GM12878 (cell line): Measurements from ENCODE around the gene SEL1L2. TPM values are rescaled to one million over a fixed set of nuclear protein-coding genes. Genes with fewer than 3 reads are reported as not detected.

Experiments used
- ATAC-seq: fragments of 200-7000 bp; cut with Tn5 transposase; 3 replicates; pipeline ENCODE4 v1.9.1; 2020; ENCODE audit warnings: mild to moderate bottlenecking, moderate library complexity
- BruUV-seq: library from RNA; stranded (reverse); fragments of 400-500 nt; replicated peaks from 2 replicates; lab custom pipeline; 2021; lab: Mats Ljungman, UMichigan
- CTCF ChIA-PET: fragments of 300-600 bp; sonication (Branson Sonifier 250); formaldehyde crosslinking; extraction: SDS; loops from one replicate; lab custom pipeline; 2021; ENCODE audit warnings: inconsistent platforms; lab: Yijun Ruan, JAX
- POLR2A ChIA-PET: fragments of 350-600 bp; formaldehyde crosslinking; extraction: SDS; loops from one replicate; lab custom pipeline; 2021; ENCODE audit warnings: inconsistent platforms; lab: Charles Lee
- RAD21 ChIA-PET: fragments of 300-600 bp; sonication (Branson Sonifier 250); formaldehyde crosslinking; loops from one replicate; lab custom pipeline; 2023; ENCODE audit warnings: antibody characterized with exemption; ENCODE audit not compliant: unreplicated experiment; lab: Charles Lee
- SMC1A ChIA-PET: fragments of 300-600 bp; sonication (Branson Sonifier 250); formaldehyde crosslinking; loops from one replicate; lab custom pipeline; 2023; ENCODE audit not compliant: unreplicated experiment, uncharacterized antibody; lab: Charles Lee
- DNase-seq: peaks from one replicate; pipeline ENCODE4 v3.0.0-alpha.2; 2011; ENCODE audit warnings: low read depth, low spot score
- FAIRE-seq: peaks from 3 replicates; lab custom pipeline; 2011; peaks lifted over from hg19 to GRCh38; lab: Jason Lieb, UNC
- H2AFZ ChIP-seq: 2 replicates; pipeline ENCODE4 v1.6.0; 2011; ENCODE audit warnings: low read depth, low read length, control low read depth; ENCODE audit not compliant: control insufficient read depth
- H3K27ac ChIP-seq: 2 replicates; pipeline ENCODE4 v1.5.1; 2011; ENCODE audit warnings: control low read depth; ENCODE audit not compliant: control insufficient read depth, insufficient read depth
- H3K27me3 ChIP-seq, 2 experiments: replicated peaks in 1 of 2; 2 replicates each; pipeline versions ENCODE4 v1.6.0 to v1.6.1; 2011; ENCODE audit warnings: low read length in 1 of 2; ENCODE audit not compliant: control insufficient read depth in 2 of 2, insufficient read depth in 2 of 2
- H3K36me3 ChIP-seq, 2 experiments: 2 replicates each; pipeline ENCODE4 v1.5.1; 2011; ENCODE audit warnings: low read length in 1 of 2; ENCODE audit not compliant: control insufficient read depth in 2 of 2, insufficient read depth in 2 of 2
- H3K4me1 ChIP-seq: 2 replicates; pipeline ENCODE4 v1.6.1; 2011; ENCODE audit warnings: mild to moderate bottlenecking, low read length, moderate library complexity, mixed read lengths; ENCODE audit not compliant: control insufficient read depth, insufficient read depth
- H3K4me2 ChIP-seq: 2 replicates; pipeline ENCODE4 v1.6.0; 2011; ENCODE audit warnings: control low read depth; ENCODE audit not compliant: control insufficient read depth, insufficient read depth
- H3K4me3 ChIP-seq: fragments of 200-600 bp; sonication (generic); 2 replicates; pipeline ENCODE4 v1.5.1; 2016
- H3K79me2 ChIP-seq: 2 replicates; pipeline ENCODE4 v1.6.0; 2011; ENCODE audit warnings: low read length; ENCODE audit not compliant: control insufficient read depth, insufficient read depth
- H3K9ac ChIP-seq: 2 replicates; pipeline ENCODE4 v1.8.0; 2011; ENCODE audit warnings: low read length, control low read depth, mixed read lengths; ENCODE audit not compliant: control insufficient read depth, insufficient read depth
- H3K9me3 ChIP-seq: replicated peaks from 3 replicates; pipeline ENCODE4 v1.5.1; 2011; ENCODE audit warnings: mild to moderate bottlenecking, low read length; ENCODE audit not compliant: control insufficient read depth, insufficient read depth
- H4K20me1 ChIP-seq: 2 replicates; pipeline ENCODE4 v1.6.0; 2011; ENCODE audit not compliant: control insufficient read depth, insufficient read depth
- ESRRA ChIP-seq: IDR thresholded peaks from 2 replicates; pipeline ENCODE4 v1.6.1; 2012; ENCODE audit warnings: mild to moderate bottlenecking, low read length, improper control_type of control experiment
- ZNF217 ChIP-seq: fragments of 450-650 bp; IDR thresholded peaks from 2 replicates; pipeline ENCODE4 v1.6.1; 2017; ENCODE audit warnings: antibody characterized with exemption, mild to moderate bottlenecking
- WGBS: methylation state at CpG from one replicate; pipeline ENCODE4 v1.1.6; 2016; ENCODE audit warnings: low lambda C conversion rate; ENCODE audit not compliant: insufficient replicate concordance, insufficient coverage; ENCODE audit errors: missing lambda C conversion rate; 5-methylcytosine and 5-hydroxymethylcytosine counted together
- in situ Hi-C: fragments of 300-500 bp; cut with MboI; formaldehyde crosslinking; loops from 9 replicates; pipeline ENCODE4 v1.14.3; 2018; ENCODE audit warnings: mixed read lengths
- intact Hi-C: fragments of 100-400 bp; cut with micrococcal nuclease; formaldehyde crosslinking; loops from one replicate; pipeline ENCODE4 v1.14.2; 2022; ENCODE audit not compliant: unreplicated experiment
- polyA plus RNA-seq, 11 experiments: library from polyadenylated mRNA; depleted of rRNA in 4 of 11; unstranded in 6 of 11; stranded (reverse) in 5 of 11; fragments of >200 nt; fragmentation: Nextera tagmentation in 4 of 11; fragmentation: Illumina TruSeq in 1 of 11; extraction: Ambion mirVana in 4 of 11; extraction: Trizol in 1 of 11; gene quantifications; 1 replicate in 1 of 11; 2 replicates in 10 of 11; pipeline versions ENCODE4 v1.2.1 to v1.2.3, GENCODE V29; 2011 to 2016; ENCODE audit warnings: inconsistent platforms in 2 of 11, missing spikeins in 2 of 11, low read depth in 1 of 11
- total RNA-seq, 4 experiments: library from RNA; depleted of rRNA in 3 of 4; stranded (reverse); fragments of >200 nt in 3 of 4; fragmentation: Illumina TruSeq in 1 of 4; extraction: Trizol in 1 of 4; gene quantifications; 2 replicates each; pipeline versions ENCODE4 v1.2.1 to v1.2.3, GENCODE V29; 2013 to 2021
- TF ChIP-seq, protein P1 (sequence below): fragments of 450-650 bp; IDR thresholded peaks from 2 replicates; pipeline ENCODE4 v1.6.1; 2014; ENCODE audit warnings: mild to moderate bottlenecking

The SEL1L2 gene
- total and polyA plus RNA-seq, 10 of the 15 experiments (the other 5 are each of a cell fraction or from before 2014, with no cell fraction given) = not detected

DNA sequence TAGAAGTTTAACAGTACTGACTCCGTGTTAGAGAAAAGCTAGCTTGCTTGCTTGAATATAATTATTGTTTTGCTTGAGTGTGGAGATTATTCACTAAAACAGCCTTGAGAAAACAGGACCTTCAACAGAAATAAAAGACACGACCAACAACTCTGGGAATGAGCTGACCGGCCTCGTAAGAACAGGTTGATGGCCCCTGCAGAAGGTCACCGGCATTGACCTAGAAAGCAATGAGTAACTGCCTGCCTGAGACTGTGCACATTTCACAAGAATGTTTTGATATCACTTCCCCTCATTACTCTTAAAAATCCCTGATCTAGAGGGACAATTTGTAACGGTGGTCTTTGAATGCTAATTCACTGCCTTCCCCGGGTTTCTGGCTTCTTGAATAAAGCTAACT is 49.4 kb downstream of the SEL1L2 start (continued):
- TF ChIP-seq ESRRA = no peak
- no peak for TF ChIP-seq ZNF217
- TF ChIP-seq, all 136 proteins: peak for 0

DNA sequence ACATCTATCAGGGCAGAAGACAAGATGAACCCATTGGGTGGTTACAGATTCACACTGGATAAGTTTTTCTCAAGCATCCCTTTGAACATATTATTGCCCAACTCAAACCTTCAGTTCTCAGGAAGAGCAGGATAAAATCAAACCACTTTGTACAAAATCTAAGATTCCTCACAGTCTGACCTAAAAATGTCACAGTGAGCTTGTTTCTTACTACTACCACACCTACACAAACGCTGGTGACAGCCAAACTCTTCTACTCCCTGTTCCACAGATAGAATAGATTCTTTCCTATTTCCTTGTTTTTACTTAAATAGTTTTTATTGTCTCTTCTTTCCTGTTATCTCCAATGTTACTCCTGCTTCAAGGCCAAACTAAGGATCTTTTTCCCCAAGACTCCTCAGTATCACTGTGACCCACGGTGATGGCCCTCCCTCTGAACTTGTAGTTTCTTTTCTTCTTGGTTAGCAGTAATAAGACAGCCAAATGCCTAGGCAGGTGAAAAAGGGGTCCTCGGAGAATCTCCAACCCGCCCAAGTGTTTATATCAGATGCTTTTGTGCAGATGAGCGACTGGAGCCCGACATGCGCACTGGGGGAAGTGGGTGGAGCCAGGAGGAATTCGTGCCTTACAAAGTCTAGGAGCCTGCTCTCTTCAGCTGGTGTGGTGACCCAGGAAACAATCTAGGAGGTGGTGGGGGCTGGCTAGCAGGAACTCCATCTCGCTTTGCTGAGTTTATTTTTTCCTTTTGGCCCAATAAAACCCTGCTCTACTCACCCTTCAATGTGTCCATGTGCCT is 53.4 kb downstream of the SEL1L2 start:
- no peak overlapping the region for H3K9ac ChIP-seq
- H3K4me3 ChIP-seq = no peak overlapping the region
- BruUV-seq = no TSS peak
- ChIA-PET POLR2A (no interaction called here), SMC1A (no interaction called here), CTCF (no interaction called here), RAD21 (no interaction called here)
- no peak overlapping the region for H3K27ac ChIP-seq
- ATAC-seq = no peak
- H4K20me1 ChIP-seq = no peaks in the 10 kb centered on the region
- TF ChIP-seq, protein P1, sequence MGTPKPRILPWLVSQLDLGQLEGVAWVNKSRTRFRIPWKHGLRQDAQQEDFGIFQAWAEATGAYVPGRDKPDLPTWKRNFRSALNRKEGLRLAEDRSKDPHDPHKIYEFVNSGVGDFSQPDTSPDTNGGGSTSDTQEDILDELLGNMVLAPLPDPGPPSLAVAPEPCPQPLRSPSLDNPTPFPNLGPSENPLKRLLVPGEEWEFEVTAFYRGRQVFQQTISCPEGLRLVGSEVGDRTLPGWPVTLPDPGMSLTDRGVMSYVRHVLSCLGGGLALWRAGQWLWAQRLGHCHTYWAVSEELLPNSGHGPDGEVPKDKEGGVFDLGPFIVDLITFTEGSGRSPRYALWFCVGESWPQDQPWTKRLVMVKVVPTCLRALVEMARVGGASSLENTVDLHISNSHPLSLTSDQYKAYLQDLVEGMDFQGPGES = no peak
- H3K36me3 ChIP-seq = no peaks in the 10 kb centered on the region
- intact Hi-C loops = no loop called here
- in situ Hi-C loops = no loop called here
- H2AFZ ChIP-seq = no peak overlapping the region
- no peaks in the 10 kb centered on the region for H3K9me3 ChIP-seq
- H3K79me2 ChIP-seq = no peaks in the 10 kb centered on the region
- FAIRE-seq = no peak
- no peaks in the 10 kb centered on the region for H3K4me1 ChIP-seq
- DNase-seq = no peak
- H3K4me2 ChIP-seq = no peak overlapping the region
- no peaks in the 10 kb centered on the region for H3K27me3 ChIP-seq
- 14% methylated on average over 9 of the region's 9 CpGs for WGBS
